Loucy (cell line): ENCODE data around the gene NID1.

Source experiments
- H2AFZ ChIP-seq: fragments of 200-600 bp; sonication (generic); 2 replicates; pipeline ENCODE4 v1.6.0; 2016; ENCODE audit warnings: antibody characterized with exemption, mild to moderate bottlenecking, low read length, moderate library complexity
- H3F3A ChIP-seq: fragments of 200-600 bp; 2 replicates; pipeline ENCODE4 v1.6.0; 2016; ENCODE audit warnings: antibody characterized with exemption, low read depth, mild to moderate bottlenecking
- H3K27me3 ChIP-seq: fragments of 200-600 bp; sonication (generic); 2 replicates; pipeline ENCODE4 v1.6.1; 2014; ENCODE audit warnings: low read length, mild to moderate bottlenecking; ENCODE audit not compliant: insufficient read depth, poor library complexity, severe bottlenecking
- H3K36me3 ChIP-seq: fragments of 200-600 bp; sonication (generic); 2 replicates; pipeline ENCODE4 v1.6.1; 2016; ENCODE audit warnings: low read length; ENCODE audit not compliant: insufficient read depth
- H3K4me1 ChIP-seq: fragments of 200-600 bp; sonication (generic); 2 replicates; pipeline ENCODE4 v1.5.1; 2014; ENCODE audit warnings: low read length, mild to moderate bottlenecking; ENCODE audit not compliant: insufficient read depth, poor library complexity, severe bottlenecking
- H3K4me2 ChIP-seq: fragments of 200-600 bp; sonication (generic); 2 replicates; pipeline ENCODE4 v1.6.0; 2014; ENCODE audit warnings: antibody characterized with exemption, low read length, low read depth, mild to moderate bottlenecking; ENCODE audit not compliant: poor library complexity, severe bottlenecking
- H3K4me3 ChIP-seq: fragments of 200-600 bp; sonication (generic); 2 replicates; pipeline ENCODE4 v1.5.1; 2014; ENCODE audit warnings: low read length, mild to moderate bottlenecking, mixed read lengths; ENCODE audit not compliant: poor library complexity, severe bottlenecking
- H3K79me2 ChIP-seq: fragments of 200-600 bp; sonication (generic); 2 replicates; pipeline ENCODE4 v1.6.1; 2014; ENCODE audit warnings: low read length; ENCODE audit not compliant: insufficient read depth
- H3K9ac ChIP-seq: fragments of 200-600 bp; sonication (generic); 2 replicates; pipeline ENCODE4 v1.6.0; 2014; ENCODE audit warnings: mild to moderate bottlenecking, low read depth, low read length, moderate library complexity; ENCODE audit not compliant: poor library complexity, severe bottlenecking
- H3K9me2 ChIP-seq: fragments of 200-600 bp; sonication (generic); replicated peaks from 2 replicates; pipeline ENCODE4 v1.6.1; 2016; ENCODE audit warnings: low read depth, low read length, mixed read lengths
- H3K9me3 ChIP-seq: fragments of 200-600 bp; sonication (generic); 2 replicates; pipeline ENCODE4 v1.6.1; 2014; ENCODE audit warnings: mild to moderate bottlenecking, antibody characterized with exemption, low read length, low read depth; ENCODE audit not compliant: insufficient read depth
- H4K20me1 ChIP-seq: fragments of 200-600 bp; sonication (generic); 2 replicates; pipeline ENCODE4 v1.6.0; 2014; ENCODE audit warnings: antibody characterized with exemption, low read length, mild to moderate bottlenecking; ENCODE audit not compliant: insufficient read depth, poor library complexity, severe bottlenecking
- EZH2phosphoT487 ChIP-seq: fragments of 200-600 bp; IDR thresholded peaks from 2 replicates; pipeline ENCODE4 v1.6.1; 2018; ENCODE audit warnings: antibody characterized with exemption, mild to moderate bottlenecking, moderate library complexity, borderline replicate concordance
- TF ChIP-seq, protein P1 (sequence below): fragments of 200-600 bp; sonication (generic); conservative IDR thresholded peaks from 2 replicates; pipeline ENCODE4 v1.5.1; 2014; ENCODE audit warnings: mild to moderate bottlenecking, antibody characterized with exemption, low read length

Gene NID1

DNA sequence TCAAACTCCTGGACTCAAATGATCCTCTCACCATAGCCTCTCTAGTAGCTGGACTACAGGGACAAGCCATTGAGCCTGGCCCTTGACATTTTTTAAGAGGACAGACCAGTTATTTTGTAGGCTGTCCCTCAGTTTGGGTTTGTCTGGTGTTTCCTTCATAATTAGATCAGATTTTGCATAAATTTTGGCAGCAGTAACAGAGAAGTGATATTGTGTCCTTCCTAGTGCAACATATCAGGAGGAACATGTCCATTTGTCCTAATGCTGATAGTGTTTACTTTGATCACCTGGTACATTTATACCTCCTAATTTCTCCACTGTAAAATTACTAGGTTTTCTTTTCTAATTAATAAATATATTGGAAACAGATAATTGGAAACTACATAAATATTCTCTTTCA, 5.9 kb upstream of the NID1 start:
- Histone ChIP-seq H3K4me1 (no peaks in the 10 kb centered on the region), H3F3A (no peaks in the 10 kb centered on the region), H3K36me3 (no peaks in the 10 kb centered on the region), H2AFZ (no peak overlapping the region), H3K79me2 (no peaks in the 10 kb centered on the region), H3K9me2 (no peaks in the 10 kb centered on the region), H3K4me2 (no peak overlapping the region), H3K27me3 (no peaks in the 10 kb centered on the region), H3K9me3 (no peaks in the 10 kb centered on the region), H4K20me1 (no peaks in the 10 kb centered on the region), H3K4me3 (no peak overlapping the region), H3K9ac (no peak overlapping the region)
- TF ChIP-seq, protein P1, sequence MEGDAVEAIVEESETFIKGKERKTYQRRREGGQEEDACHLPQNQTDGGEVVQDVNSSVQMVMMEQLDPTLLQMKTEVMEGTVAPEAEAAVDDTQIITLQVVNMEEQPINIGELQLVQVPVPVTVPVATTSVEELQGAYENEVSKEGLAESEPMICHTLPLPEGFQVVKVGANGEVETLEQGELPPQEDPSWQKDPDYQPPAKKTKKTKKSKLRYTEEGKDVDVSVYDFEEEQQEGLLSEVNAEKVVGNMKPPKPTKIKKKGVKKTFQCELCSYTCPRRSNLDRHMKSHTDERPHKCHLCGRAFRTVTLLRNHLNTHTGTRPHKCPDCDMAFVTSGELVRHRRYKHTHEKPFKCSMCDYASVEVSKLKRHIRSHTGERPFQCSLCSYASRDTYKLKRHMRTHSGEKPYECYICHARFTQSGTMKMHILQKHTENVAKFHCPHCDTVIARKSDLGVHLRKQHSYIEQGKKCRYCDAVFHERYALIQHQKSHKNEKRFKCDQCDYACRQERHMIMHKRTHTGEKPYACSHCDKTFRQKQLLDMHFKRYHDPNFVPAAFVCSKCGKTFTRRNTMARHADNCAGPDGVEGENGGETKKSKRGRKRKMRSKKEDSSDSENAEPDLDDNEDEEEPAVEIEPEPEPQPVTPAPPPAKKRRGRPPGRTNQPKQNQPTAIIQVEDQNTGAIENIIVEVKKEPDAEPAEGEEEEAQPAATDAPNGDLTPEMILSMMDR, result no peak

DNA sequence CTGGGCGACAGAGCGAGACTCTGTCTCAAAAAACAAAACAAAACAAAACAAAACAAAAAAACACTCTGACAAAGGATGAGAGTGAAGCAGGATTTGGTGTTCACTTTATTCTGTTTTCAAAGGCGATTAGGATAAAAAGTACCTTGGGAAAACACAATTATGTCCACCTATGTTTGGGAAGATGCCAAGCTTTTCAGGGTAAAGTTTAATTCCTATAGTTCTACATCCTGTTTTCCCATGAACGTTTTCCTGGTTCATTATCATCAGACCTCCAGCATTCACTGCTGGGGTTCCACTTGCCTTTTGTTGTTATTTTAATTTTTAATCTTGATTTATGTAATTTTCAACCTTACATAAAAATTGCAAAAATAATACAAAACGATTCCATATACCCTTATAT, 4.9 kb upstream of the NID1 start:
- Histone ChIP-seq H3F3A (no peaks in the 10 kb centered on the region), H2AFZ (no peak overlapping the region), H3K9me3 (no peaks in the 10 kb centered on the region), H3K27me3 (no peaks in the 10 kb centered on the region), H3K79me2 (no peaks in the 10 kb centered on the region), H3K4me2 (no peak overlapping the region), H3K4me1 (no peaks in the 10 kb centered on the region), H3K9me2 (no peaks in the 10 kb centered on the region), H3K9ac (no peak overlapping the region), H3K36me3 (no peaks in the 10 kb centered on the region), H4K20me1 (no peaks in the 10 kb centered on the region), H3K4me3 (no peak overlapping the region)
- TF ChIP-seq, protein P1, result no peak
- no peak for TF ChIP-seq EZH2phosphoT487

DNA sequence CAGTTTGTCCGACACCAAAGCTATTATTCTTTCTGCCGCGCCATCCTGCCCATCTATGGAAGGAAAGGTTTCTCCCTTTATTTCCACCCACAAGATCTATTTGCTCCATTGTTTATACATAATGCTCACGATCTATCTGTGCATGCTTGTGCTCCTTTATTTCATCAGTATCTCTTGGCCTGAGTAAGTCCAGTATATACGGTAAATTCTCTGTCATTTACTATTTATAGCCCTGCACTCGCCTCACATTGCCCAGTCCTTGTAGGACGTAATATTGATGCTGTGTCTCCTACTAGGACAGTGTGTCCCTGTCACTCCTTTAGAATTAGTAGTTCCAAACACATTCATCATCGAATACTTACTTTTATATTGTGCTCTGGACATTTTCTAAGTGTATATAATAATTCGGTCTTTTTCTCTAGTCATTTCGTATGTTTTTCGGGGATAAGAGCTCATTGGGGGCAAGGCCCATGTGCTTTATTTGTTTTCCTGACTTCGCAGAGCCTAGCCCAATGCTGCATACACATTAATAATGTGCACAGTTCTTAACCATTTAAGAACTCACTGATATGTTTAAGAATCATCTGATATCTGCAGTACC, 3.1 kb upstream of the NID1 start:
- no peaks in the 10 kb centered on the region for H3K36me3 ChIP-seq
- no peak overlapping the region for H3K4me3 ChIP-seq
- H3K9ac ChIP-seq, result no peak overlapping the region
- H4K20me1 ChIP-seq, result no peaks in the 10 kb centered on the region
- no peaks in the 10 kb centered on the region for H3K27me3 ChIP-seq
- no peaks in the 10 kb centered on the region for H3K9me3 ChIP-seq
- TF ChIP-seq, protein P1, result no peak
- TF ChIP-seq EZH2phosphoT487, result no peak
- H3K4me1 ChIP-seq, result no peaks in the 10 kb centered on the region
- H2AFZ ChIP-seq, result no peak overlapping the region
- H3K4me2 ChIP-seq, result no peak overlapping the region
- no peaks in the 10 kb centered on the region for H3K9me2 ChIP-seq
- no peaks in the 10 kb centered on the region for H3K79me2 ChIP-seq
- no peaks in the 10 kb centered on the region for H3F3A ChIP-seq
